Hepatocyte (in vitro differentiated cells): Measurements from ENCODE around the gene DLG2.

Experiments
- EZH2 ChIP-seq: fragments of 200-600 bp; sonication (generic); IDR thresholded peaks from 2 replicates; pipeline ENCODE4 v1.6.1; 2016; ENCODE audit warnings: antibody characterized with exemption, mild to moderate bottlenecking, borderline replicate concordance
- EZH2phosphoT487 ChIP-seq: fragments of 200-600 bp; sonication (generic); IDR thresholded peaks from one replicate; pipeline ENCODE4 v1.6.1; 2018; ENCODE audit warnings: antibody characterized with exemption, mild to moderate bottlenecking, low read depth, moderate library complexity; ENCODE audit not compliant: unreplicated experiment, severe bottlenecking
- TF ChIP-seq, protein P1 (sequence below): fragments of 200-600 bp; sonication (generic); IDR thresholded peaks from 2 replicates; pipeline ENCODE4 v1.5.1; 2016; ENCODE audit warnings: antibody characterized with exemption, mild to moderate bottlenecking; ENCODE audit not compliant: poor library complexity

DNA sequence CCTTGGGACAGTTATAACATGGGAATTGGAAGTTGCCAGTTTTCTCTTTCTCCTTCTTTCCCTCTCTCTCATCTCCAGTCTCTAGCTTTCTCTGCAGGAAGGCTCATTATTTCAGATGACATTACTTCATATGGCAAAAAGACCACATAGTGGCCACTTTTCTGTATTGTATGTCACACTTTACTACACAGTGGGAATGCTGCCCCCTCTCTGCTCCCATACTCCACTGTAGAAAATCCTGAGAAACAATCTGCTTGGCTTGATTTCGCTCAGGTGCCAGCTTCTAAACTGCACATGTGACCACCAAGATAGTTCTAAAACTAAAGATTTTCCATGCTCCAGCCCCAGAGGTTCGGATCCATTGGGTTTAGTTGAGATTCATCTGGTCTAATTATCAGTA lies 1480.3 kb downstream of the DLG2 start:
- TF ChIP-seq, protein P1, sequence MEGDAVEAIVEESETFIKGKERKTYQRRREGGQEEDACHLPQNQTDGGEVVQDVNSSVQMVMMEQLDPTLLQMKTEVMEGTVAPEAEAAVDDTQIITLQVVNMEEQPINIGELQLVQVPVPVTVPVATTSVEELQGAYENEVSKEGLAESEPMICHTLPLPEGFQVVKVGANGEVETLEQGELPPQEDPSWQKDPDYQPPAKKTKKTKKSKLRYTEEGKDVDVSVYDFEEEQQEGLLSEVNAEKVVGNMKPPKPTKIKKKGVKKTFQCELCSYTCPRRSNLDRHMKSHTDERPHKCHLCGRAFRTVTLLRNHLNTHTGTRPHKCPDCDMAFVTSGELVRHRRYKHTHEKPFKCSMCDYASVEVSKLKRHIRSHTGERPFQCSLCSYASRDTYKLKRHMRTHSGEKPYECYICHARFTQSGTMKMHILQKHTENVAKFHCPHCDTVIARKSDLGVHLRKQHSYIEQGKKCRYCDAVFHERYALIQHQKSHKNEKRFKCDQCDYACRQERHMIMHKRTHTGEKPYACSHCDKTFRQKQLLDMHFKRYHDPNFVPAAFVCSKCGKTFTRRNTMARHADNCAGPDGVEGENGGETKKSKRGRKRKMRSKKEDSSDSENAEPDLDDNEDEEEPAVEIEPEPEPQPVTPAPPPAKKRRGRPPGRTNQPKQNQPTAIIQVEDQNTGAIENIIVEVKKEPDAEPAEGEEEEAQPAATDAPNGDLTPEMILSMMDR = no peak
- no peak for TF ChIP-seq EZH2
- TF ChIP-seq EZH2phosphoT487 = no peak
